GM12873 (cell line): Measurements from ENCODE around the gene SPHK1.

Source experiments
- CTCF ChIP-seq: IDR thresholded peaks from 2 replicates; pipeline ENCODE4 v1.5.1; 2012; ENCODE audit warnings: low read depth, mild to moderate bottlenecking, moderate library complexity, low read length, control low read depth; ENCODE audit not compliant: insufficient read depth; ENCODE audit errors: missing control alignments

SPHK1 gene

GRCh38 chr17:76432712-76433336 is 48.4 kb downstream of the SPHK1 start:
- TF ChIP-seq CTCF = peak; percentile 70

- no peak for TF ChIP-seq CTCF
Measured at GRCh38 chr17:76433693-76434092, 49.3 kb downstream of the SPHK1 start.

- no peak for TF ChIP-seq CTCF
Measured at GRCh38 chr17:76434870-76435269, 50.5 kb downstream of the SPHK1 start.

- TF ChIP-seq CTCF = no peak
Measured at GRCh38 chr17:76435751-76436150, 51.3 kb downstream of the SPHK1 start.
